Brain pericyte (primary cell): ENCODE results near the gene ZNG1F.
"Not testable (repeated sequence)": the region's sequence is repeated elsewhere in the genome, so short reads cannot be mapped to it uniquely, and the experiment has no call there.

Source experiments
- DNase-seq: peaks from one replicate; pipeline ENCODE4 v3.0.0-alpha.2; 2012; ENCODE audit warnings: low read depth, low spot score

Gene ZNG1F

GRCh38 chr9:41086215-41086614 is 102.9 kb downstream of the ZNG1F start:
- not testable (repeated sequence) for DNase-seq

- not testable (repeated sequence) for DNase-seq
Observed at GRCh38 chr9:41082358-41082757, 106.8 kb downstream of the ZNG1F start.
